Mesenteric fat pad (tissue), 1 donor: ENCODE results near the gene GZMM. TPM values are rescaled to one million over a fixed set of nuclear protein-coding genes. Genes with fewer than 3 reads are reported as not detected.

Experiments
- DNase-seq: peaks from one replicate; pipeline ENCODE4 v3.0.0-alpha.2; 2020; ENCODE audit warnings: low spot score
- long read RNA-seq: library from polyadenylated mRNA; unstranded; transcript quantifications from one replicate; pipeline ENCODE4 v2.0.0, GENCODE V29; 2020
- total RNA-seq: library from RNA; stranded (reverse); fragmentation: NEBNext Ultra II Directional; extraction: Animal tissue kit (Norgen Biotek cat#: 25700); gene quantifications from one replicate; pipeline ENCODE4 v1.2.1, GENCODE V29; 2021
- donor health status: DM: yes; HTN: yes; CAD: no.

GZMM gene
- 0.74 TPM for total RNA-seq
- long read RNA-seq, partial matches to known transcripts, result 0 of 1 reads
- long read RNA-seq, other reads (novel, unspliced or antisense), result 0 of 1 reads

DNA sequence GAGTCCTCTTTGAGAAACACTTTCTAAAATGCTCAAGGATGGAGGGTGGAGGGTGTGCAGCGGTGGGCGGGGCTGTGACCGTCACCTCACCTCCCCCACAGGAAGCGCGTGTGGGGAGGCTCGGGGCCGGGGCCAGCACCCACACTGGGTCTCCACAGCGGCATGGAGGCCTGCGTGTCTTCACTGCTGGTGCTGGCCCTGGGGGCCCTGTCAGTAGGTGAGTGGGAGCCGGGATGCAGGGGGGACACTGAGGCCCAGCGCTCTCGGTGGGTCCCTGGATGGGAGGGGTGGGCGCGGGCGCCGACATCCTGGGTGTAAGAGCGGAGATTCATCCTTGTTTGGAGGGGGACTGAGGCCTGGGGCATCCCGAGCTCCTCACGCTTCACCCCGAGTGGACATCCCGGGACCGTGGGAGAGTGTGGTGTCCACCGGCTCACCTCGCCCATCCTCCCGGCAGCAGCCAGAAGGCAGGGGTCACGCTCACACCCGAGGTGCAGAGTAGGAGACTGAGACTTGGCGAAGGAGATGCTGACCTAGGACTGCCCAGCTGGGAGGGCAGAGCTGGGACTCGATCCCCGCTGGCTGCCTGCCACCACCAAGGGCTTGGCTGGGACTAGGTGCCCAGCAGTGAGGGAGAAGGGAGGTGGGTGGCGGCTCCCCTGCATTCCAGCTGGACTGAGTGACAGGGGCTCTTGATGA lies at the start of gene GZMM:
TSS of gene GZMM (plus strand) at position 144 of the 699 bp plus-strand sequence. CDS start at position 163, 19 bp downstream.
- DNase-seq, result no peak

DNA sequence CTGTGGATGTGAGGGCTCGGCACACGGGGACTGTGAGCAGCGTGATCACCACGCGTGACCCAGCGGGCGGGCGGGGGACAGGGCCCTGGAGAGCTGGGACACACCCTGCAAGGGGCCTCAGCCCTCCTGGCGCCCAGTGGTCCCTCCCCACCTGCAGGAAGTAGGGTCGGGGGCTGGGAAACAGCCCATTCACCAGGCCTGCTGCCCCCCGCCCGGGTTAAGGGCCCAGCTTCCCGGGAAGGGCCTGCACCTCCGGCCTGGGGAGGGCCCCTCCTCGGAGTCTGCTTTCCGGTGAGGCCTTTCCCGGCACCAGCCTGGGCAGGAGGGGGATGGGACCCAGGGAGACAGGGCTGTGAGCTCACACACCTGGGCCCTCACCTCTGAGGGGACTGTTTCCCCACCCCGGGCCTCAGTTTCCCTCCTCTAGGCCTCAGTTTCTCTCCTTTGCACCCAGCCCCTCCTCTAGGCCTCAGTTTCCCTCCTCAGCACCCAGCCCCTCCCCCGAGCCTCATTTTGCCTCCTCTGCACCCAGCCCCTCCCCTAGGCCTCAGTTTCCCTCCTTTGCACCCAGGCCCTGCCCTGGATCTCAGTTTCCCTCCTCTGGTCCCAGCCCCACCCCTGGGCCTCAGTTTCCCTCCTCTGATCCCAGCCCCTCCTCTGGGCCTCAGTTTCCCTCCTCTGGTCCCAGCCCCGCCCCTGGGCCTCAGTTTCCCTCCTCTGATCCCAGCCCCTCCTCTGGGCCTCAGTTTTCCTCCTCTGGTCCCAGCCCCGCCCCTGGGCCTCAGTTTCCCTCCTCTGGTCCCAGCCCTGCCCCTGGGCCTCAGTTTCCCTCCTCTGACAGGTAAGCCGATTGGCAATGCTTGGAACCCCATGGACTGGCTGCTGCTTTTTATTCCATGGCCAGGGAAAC lies 49.4 kb upstream of the GZMM start:
- DNase-seq, result no peak

DNA sequence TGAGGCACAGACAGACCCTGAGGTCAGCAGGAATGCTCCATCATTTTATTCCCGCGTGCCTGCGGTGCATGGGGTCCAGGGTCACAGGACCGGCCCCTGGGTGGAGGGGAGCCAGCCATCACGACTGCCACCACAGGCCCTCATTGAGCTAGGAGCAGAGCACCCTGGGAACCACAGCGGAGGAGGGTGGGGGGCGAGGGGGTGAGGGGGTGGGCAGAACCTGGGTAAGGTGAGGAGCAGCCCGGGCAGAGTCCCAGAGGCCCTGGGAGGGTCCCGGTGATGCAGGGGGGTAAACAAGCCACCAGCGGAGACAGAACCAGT lies 48.8 kb upstream of the GZMM start:
- no peak for DNase-seq

DNA sequence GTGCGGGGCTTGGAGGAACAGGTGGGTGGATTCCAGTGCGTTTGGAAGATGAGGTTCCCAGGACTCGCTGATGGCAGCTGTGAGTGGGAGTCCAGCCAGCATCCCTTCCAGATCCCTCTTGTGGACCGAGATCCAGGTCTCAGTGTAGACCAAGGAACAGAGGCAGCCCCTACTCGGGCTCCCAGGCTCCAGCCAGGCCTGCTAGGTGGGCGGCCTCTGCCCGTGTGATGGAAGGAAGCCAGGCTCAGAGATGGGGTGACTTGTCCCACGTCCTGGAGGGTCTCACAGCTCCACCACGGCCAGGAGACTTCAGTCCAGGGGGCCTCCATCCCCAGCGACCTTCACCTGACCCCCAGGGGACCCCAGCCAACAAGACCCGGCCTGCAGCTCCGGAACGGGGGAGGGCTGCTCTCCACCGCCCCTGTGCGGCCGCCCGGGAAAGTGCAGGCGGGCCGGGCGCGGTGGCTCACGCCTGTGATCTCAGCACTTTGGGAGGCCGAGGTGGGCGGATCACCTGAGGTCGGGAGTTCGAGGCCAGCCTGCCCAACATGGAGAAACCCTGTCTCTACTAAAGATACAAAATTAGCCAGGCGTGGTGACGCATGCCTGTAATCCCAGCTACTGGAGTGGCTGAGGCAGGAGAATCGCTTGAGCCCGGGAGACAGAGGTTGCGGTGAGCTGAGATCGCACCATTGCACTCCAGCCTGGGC lies 48.3 kb upstream of the GZMM start:
- DNase-seq, result no peak

DNA sequence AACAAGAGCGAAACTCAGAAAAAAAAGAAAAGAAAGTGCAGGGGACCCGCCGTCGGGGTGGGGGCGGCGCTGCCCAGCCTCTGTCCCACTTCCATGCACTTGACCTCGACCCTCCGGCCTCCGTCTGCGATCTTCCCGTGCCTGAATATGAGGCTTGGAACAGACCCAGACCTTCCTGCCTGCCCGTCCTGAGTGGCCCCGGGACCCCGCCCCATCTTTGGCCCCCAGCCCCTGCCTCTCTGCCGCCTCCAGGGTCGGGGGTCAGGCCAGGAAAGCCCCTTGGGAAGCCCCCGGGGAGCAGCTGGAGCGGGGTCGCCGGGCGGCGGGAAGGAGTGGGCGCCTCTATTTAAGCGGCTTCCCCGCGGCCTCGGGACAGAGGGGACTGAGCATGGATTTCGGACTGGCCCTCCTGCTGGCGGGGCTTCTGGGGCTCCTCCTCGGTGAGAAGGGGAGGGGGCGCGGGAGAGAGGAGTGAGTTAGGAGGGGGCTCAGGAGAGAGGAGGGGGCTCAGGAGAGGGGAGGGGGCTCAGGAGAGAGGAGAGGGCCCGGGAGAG lies 47.7 kb upstream of the GZMM start, which contains the start of gene MADCAM1:
TSS of gene MADCAM1 (plus strand) at position 375 of the 554 bp plus-strand sequence. CDS start at position 389, 14 bp downstream.
- DNase-seq, result no peak

DNA sequence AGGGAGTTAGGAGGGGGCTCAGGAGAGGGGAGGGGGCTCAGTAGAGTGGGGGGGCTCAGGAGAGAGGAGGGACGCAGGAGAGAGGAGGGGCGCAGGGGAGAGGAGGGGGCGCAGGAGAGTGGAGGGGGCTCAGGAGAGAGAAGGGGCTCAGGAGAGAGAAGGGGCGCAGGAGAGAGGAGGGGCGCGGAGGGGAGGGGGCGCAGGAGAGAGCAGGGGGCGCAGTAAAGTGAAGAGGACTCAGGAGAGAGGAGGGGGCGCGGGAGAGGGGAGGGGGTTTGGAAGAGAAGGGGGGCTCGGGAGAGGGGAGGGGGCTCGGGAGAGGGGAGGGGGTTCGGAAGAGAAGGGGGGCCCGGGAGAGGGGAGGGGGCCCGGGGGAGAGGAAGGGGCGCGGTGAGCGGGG lies 46.9 kb upstream of the GZMM start:
- DNase-seq, result no peak

DNA sequence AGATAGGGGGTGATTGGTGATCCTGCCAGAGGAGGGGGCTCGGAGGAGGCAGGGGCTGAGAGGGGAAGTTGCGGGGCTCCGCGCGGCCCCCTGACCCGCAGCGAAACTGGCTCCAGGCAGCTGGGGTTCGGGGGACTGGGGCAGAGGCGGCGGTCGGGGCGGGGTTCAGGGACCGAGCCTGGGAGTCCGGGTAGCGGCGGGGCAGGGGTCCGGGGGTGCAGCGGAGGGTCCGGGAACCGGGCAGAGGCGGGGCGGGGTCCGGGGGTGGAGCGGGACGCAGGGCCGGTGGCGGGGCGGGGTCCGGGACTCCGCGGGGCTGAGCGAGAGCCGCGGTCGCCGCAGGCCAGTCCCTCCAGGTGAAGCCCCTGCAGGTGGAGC lies 46.4 kb upstream of the GZMM start:
- no peak for DNase-seq

DNA sequence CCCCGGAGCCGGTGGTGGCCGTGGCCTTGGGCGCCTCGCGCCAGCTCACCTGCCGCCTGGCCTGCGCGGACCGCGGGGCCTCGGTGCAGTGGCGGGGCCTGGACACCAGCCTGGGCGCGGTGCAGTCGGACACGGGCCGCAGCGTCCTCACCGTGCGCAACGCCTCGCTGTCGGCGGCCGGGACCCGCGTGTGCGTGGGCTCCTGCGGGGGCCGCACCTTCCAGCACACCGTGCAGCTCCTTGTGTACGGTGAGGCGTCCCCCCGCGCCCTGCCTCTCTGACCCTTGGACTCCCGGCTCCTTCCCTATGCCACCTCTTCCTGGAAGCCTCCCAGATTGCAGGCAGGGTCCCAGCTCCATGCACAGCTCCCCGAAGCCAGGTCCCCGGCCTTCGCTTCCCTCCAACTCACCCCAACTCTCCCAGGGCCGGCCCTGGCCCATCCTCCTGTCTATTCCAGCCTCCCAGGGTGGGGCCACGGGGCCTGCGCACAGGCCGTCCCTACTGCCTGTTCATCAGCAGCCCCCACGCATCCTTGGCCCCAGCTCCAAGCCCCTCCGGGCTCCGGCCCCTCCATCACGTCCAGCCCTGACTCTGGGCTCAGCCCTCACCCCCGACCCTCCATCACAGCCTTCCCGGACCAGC lies 45.9 kb upstream of the GZMM start:
- DNase-seq, result no peak

DNA sequence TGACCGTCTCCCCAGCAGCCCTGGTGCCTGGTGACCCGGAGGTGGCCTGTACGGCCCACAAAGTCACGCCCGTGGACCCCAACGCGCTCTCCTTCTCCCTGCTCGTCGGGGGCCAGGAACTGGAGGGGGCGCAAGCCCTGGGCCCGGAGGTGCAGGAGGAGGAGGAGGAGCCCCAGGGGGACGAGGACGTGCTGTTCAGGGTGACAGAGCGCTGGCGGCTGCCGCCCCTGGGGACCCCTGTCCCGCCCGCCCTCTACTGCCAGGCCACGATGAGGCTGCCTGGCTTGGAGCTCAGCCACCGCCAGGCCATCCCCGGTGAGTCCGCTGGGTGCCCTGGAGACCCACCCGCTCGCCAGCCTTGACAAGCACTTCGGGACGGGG lies 45.4 kb upstream of the GZMM start:
- DNase-seq, result no peak

DNA sequence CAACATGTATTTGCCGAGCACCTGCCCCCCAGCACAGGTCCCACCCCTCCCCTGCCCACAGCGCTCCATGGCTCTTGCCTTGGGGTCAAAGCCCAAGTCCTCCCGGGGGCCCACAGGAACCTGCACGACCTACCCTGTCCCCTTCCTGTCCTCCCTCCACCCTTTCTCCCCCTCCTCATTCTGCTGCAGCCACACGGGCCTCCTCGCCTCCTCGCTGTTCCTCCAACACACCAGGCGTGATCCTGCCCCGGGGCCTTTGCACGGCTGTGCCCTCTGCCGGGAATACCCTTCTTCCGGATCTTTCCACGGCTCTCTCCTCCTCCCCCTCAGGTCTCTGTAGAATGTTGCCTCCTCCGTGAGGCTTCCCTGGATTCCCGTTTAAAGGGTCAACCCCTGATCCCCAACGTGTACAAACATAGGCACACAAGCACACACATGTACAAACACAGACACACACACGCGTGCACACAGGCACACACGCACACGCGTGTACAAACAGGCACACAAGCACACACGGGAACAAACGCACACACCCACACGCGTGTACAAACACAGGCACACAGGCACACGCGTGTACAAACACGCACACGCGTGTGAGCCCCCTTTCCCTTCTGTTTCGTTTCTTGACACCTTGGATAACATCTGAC lies 44.8 kb upstream of the GZMM start:
- no peak for DNase-seq

DNA sequence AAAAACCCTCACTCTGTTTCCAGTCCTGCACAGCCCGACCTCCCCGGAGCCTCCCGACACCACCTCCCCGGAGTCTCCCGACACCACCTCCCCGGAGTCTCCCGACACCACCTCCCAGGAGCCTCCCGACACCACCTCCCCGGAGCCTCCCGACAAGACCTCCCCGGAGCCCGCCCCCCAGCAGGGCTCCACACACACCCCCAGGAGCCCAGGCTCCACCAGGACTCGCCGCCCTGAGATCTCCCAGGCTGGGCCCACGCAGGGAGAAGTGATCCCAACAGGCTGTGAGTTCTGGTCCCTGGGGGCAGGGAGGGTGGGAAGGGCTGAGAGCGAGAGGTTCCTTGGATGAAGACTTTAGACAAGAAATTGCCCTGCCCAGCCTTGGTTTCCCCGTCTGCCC lies 42.2 kb upstream of the GZMM start:
- no peak for DNase-seq

DNA sequence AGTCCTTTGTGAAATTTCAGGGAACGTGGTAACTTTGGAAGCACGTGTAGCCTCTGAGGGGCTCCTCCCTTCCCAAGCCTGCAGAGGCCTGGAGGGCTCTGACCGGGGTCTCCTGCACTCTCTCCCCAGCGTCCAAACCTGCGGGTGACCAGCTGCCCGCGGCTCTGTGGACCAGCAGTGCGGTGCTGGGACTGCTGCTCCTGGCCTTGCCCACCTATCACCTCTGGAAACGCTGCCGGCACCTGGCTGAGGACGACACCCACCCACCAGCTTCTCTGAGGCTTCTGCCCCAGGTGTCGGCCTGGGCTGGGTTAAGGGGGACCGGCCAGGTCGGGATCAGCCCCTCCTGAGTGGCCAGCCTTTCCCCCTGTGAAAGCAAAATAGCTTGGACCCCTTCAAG lies 39.2 kb upstream of the GZMM start:
- DNase-seq, result no peak

DNA sequence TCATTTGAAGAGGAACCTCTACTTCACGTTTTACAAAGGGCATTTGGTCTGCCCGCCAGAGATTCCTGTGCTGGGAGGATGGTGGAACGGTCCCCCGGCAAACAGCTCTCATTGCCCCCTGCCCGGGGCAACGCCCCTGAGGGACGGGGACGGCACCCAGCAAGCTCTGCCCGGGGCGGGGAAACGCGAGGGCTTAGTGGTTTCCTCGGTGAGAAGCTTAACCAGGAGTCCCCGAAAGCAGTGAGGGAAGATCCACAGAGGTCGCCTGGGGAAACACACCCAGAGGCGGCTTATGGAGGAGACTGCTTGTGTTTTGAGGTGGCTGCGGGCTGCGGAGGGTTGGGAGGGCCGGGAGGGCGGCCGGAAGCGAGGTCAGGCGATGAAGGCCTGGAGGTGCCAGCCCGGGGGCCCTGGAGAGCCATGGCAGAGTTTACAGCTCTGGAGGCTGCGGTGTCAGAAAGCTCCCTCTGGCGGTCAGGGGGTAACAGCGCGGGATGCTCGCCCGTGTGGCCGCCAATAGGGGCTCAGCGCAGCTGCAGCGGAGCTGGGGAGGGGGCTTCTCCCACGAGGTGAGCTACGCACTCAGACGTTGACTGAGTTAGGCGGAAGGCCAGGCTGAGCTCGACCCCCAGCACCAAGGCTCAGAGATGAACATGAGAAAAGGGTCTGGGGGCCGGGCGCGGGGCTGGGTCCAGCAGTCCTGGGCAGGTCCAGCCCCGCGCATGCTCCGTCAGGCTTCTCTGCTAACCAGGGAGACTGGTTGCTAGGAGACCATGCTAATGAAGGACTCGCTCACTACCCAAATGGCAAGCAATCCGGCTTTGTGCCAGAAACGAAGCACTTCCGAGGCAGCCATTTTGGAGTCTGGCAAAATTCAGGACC lies 37.2 kb upstream of the GZMM start:
- peak; percentile 98 for DNase-seq

DNA sequence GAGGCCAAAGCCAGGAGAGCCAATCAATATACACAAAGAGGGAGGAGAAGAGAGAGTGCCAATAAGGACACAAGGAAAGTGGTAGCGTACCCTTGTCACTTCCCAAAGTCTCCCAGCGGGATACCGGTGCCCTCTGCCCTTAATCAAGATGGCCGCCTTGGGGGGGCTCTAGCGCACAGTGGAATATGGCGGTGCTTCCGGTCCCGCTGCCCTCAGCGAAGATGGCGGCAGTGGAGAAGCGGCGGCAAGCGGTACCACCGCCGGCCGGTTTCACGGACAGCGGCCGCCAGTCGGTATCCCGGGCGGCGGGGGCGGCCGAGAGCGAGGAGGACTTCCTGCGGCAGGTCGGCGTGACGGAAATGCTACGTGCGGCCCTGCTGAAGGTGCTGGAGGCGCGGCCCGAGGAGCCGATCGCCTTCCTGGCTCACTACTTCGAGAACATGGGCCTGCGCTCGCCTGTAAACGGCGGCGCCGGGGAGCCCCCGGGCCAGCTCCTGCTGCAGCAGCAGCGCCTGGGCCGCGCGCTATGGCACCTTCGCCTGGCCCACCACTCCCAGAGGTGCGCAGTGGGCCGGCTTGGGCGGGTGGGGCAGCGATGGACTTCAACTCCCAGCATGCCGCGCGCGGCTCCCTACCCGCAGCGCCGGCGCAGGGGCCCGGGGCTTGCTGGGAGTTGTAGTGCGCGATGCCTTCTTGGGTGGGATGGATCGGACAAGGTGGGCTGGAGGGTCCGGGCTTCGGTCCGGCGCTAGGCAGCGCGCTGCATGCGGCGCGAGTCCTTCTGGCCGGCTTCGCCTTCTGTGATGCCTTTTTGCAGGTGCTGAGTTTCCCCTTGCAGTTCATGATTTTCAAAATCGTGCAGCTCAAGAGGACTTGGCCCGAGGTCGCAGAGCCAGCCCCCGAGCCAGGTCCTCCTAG lies 36.3 kb upstream of the GZMM start, which contains the start of gene TPGS1:
TSS of gene TPGS1 (plus strand) at position 212 of the 918 bp plus-strand sequence. CDS start at position 222, 10 bp downstream.
- DNase-seq, result peak; percentile 94

DNA sequence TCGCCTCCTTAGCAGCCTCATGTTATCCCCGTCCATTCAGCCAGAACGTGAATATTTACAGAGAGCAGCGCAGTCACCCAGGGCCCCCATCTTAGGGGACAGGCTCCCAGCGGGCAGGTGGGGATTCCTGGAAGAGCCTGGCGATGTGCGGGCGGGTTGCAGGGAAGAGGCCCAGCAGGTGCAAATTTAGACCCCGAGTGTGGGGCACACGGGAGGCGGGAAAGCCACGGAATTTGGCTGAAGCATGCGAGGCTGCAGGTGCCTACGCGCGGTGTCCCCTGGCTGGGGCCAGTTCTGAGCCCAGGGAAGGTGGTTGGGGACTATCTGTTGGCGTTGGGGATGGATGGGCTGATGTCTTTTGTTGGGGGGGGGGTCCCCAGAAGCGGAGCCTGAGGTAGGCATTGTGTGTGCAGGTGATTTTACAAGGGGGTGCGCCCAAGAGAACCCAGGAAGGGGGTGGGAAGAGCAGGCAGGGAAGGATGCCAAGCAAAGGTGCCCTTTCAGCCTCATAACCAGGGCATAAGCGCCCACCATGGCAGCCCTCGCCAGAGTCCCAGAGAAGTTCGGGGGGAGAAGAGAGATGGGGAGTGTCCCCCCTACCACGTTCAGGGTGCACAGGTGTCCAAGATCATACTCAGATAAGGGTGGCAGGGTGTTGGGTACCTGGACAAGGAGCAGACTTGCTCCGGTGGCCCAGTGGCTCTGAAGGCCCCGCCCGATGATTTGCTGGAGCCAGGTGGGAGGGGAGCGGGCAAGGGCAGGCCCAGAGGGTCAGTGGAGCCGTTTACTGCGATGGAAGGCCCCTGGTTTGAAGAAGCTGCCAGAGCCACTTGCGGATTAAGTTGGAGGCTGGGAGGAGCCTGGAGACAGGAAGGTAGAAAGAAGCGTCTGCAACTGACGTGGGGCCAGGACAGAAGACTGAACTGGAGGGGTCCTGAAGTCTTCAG lies 35.4 kb upstream of the GZMM start:
- no peak for DNase-seq

DNA sequence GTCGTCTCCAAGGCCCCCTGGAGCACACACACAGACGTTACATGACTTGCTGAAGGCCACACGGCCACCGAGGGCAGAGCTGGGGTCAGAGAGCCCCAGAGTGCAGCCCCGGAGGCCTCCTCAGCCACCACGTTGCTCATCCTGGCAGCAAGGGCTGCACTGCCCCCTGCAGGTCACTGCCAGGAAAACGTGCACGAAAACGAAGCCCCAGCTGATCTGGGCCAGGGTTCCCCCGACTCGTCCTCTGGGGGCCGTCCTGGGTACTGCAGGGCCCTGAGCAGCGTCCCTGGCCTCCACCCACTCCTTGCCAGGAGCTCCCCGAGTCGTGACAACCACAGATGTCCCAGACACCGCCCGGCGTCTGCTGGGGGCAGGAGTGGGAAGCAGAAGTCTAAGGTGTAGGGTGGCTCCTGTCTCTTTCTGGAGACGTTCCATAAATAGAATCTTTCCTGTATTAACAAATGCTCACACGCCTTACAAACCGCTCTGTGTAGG lies 33.2 kb upstream of the GZMM start:
- DNase-seq, result peak; percentile 93
